Measurements from ENCODE around the gene OCSTAMP. TPM values are rescaled to one million over a fixed set of nuclear protein-coding genes. Genes with fewer than 3 reads are reported as not detected.

The OCSTAMP gene
- total and polyA plus RNA-seq, 12 donors = not detected

- Histone ChIP-seq H3K4me1 (peaks cover 0 to 13% (median 9%) of the 10 kb centered on the region in 9 donors), H3K27me3 (peaks cover 0 to 10% (median 0%) of the 10 kb centered on the region in 7 donors), H3K36me3 (no peaks in the 10 kb centered on the region), H3K27ac (no peak overlapping the region), H3K4me3 (no peak overlapping the region), H3K9me3 (no peaks in the 10 kb centered on the region)
- WGBS, 2 donors = 77 to 78% methylated on average over 2 of the region's 2 CpGs
- no peak for TF ChIP-seq CTCF (IDR thresholded peaks at IDR 0.05)
- DNase-seq (no peak), ATAC-seq (no peak)
- intact Hi-C loops (cut with DNase I) = no loop called here
Observed at GRCh38 chr20:46509523-46509922, 40.9 kb downstream of the OCSTAMP start.

GRCh38 chr20:46507760-46508407, 42.6 kb downstream of the OCSTAMP start:
- TF ChIP-seq CTCF (IDR thresholded peaks at IDR 0.05) = no peak
- 89 to 92% methylated on average over 4 of the region's 4 CpGs for WGBS, 2 donors
- intact Hi-C loops (cut with DNase I) = no loop called here

GRCh38 chr20:46505506-46505905, 44.9 kb downstream of the OCSTAMP start:
- no peak for ATAC-seq
- H3K36me3 ChIP-seq = peaks cover 0 to 8% (median 0%) of the 10 kb centered on the region in 9 donors
- H3K27me3 ChIP-seq = no peaks in the 10 kb centered on the region
- H3K9me3 ChIP-seq = peaks cover 0 to 36% (median 23%) of the 10 kb centered on the region in 11 donors
- WGBS, 2 donors = 94 to 95% methylated on average over 3 of the region's 3 CpGs
- no peak for TF ChIP-seq CTCF (IDR thresholded peaks at IDR 0.05)
- H3K27ac ChIP-seq = no peak overlapping the region
- no peaks in the 10 kb centered on the region for H3K4me1 ChIP-seq
- intact Hi-C loops (cut with DNase I) = no loop called here
- no peak overlapping the region for H3K4me3 ChIP-seq
- no peak for DNase-seq

More at GRCh38 chr20:46507760-46508407, 42.6 kb downstream of the OCSTAMP start:
- ATAC-seq (no peak), DNase-seq (no peak)
- H3K4me1 ChIP-seq = peaks cover 0 to 8% (median 6%) of the 10 kb centered on the region in 9 donors
- peaks cover 0 to under 1% (median 0%) of the 10 kb centered on the region in 9 donors for H3K36me3 ChIP-seq
- H3K27ac ChIP-seq = no peak overlapping the region
- H3K4me3 ChIP-seq = no peak overlapping the region
- H3K9me3 ChIP-seq = peaks cover 0 to 12% (median 0%) of the 10 kb centered on the region in 11 donors
- peaks cover 0 to 4% (median 0%) of the 10 kb centered on the region in 7 donors for H3K27me3 ChIP-seq

GRCh38 chr20:46501961-46502360, 48.5 kb downstream of the OCSTAMP start:
- no peak for TF ChIP-seq CTCF (IDR thresholded peaks at IDR 0.05)
- peaks cover 0 to 64% (median 30%) of the 10 kb centered on the region in 11 donors for H3K9me3 ChIP-seq
- H3K4me1 ChIP-seq = no peaks in the 10 kb centered on the region
- H3K27ac ChIP-seq = no peak overlapping the region
- no peak for ATAC-seq
- WGBS, 2 donors = 95% methylated on average over 6 of the region's 6 CpGs
- H3K27me3 ChIP-seq = no peaks in the 10 kb centered on the region
- intact Hi-C loops (cut with DNase I) = no loop called here
- no peak overlapping the region for H3K4me3 ChIP-seq
- H3K36me3 ChIP-seq = peaks cover 0 to 8% (median 0%) of the 10 kb centered on the region in 9 donors
- no peak for DNase-seq
